RPMI7951 (cell line): ENCODE results near the gene ESPNL. TPM values are rescaled to one million over a fixed set of nuclear protein-coding genes. Genes with fewer than 3 reads are reported as not detected.
"Not testable (repeated sequence)": the region's sequence is repeated elsewhere in the genome, so short reads cannot be mapped to it uniquely, and the experiment has no call there.

Experiments
- DNase-seq: peaks from one replicate; pipeline ENCODE4 v3.0.0-alpha.2; 2012; ENCODE audit warnings: low read depth
- total RNA-seq: library from RNA; depleted of rRNA; stranded (reverse); fragments of >200 nt; shearing (Covaris generic); gene quantifications from 2 replicates; pipeline ENCODE4 v1.2.3, GENCODE V29; 2014

Gene ESPNL
- total RNA-seq, 1 experiment from 2014 or later, result under 0.01 TPM

DNA sequence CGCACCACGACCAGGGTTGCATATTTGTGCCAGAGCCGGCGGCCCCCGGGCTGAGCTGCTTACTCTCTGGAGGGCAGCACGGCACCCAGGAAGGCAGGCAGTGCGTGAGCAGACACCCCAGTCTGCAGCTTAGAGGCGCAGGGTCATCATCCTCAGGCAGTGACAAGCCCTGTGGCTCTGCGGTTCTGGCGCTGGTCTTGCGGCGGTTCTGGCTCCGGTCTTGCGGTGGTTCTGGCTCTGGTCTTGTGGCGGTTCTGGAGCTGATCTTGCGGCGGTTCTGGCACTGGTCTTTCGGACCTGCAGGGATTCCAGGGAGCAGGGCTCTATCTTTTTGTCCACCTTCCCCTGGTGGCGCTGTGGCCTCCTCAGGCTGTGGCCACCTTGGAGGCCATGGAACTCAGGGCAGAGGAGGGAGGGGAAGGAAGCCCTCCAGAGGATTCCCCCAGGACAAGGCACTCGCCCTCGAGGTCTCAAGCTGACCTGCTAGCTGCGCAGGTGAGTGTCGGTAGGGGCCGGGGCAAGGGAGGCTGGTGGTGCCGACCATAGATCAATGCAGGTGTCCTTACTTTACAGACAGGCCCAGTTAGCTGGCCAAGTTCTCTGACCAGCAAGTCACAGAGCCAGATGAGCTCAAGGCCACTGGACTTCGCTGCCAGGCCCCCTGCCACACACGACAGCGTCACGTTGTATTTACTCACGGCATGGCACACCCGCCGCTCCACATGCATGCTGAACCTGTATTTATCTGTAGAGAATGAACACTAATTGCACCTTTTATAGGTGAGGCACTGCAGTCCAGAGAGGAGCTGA lies 14.9 kb downstream of the ESPNL start:
- DNase-seq, result no peak

DNA sequence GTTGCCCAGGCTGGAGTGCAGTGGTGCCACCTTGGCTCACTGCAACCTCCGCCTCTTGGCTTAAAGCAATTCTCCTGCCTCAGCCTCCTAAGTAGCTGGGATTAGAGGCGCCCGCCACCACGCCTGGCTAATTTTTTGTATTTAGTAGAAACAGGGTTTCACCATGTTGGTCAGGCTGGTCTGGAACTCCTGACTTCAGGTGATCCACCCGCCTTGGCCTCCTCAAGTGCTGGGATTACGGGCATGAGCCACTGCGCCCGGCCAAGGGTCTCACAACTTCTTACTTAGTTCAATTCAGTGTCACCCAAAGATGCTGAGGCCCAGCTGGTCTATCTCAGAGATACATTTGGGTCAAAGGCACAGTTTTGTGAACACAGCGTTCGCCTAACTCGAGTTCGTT lies 15.6 kb downstream of the ESPNL start:
- not testable (repeated sequence) for DNase-seq

DNA sequence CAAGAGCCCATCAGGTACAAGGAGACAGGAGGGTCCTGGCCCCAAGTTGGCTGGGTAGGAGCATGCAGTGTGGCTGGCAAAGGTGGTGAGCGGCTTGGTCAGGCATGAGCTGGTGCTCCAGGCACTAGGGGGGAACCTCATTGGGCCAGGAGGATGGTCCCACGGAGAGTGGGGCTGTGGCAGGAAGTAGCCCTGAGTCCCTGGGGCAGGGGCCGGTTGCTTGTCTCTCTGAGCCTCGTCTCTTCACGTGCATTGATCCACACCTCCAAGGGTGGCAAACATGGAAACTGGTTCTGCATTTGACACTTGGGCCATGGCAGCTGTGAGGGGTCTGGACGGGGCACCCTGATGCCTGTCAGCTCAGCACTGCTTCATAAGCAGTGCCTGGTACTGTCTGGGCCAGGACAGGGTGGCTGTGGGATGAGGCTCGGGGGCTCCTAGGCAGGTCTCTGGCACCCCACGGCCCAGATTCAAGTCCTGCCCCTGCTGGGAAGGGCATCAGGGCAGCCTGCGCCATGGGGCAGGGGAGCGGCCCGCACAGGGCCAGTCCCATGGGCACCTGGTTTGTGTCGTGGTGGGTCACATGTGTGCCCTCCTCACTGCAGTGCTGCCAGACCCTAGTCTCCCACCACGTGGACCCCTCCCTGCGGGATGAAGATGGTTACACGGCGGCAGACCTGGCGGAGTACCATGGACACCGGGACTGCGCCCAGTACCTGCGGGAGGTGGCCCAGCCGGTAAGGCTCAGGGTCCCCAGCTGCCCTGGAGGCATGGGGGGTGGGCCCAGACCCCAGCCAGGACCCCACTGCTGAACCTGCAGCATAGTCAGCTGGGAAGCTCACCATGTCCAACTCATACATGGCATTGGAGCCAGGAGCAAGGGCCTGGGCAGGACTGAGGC lies 16.4 kb downstream of the ESPNL start:
- DNase-seq, result no peak

DNA sequence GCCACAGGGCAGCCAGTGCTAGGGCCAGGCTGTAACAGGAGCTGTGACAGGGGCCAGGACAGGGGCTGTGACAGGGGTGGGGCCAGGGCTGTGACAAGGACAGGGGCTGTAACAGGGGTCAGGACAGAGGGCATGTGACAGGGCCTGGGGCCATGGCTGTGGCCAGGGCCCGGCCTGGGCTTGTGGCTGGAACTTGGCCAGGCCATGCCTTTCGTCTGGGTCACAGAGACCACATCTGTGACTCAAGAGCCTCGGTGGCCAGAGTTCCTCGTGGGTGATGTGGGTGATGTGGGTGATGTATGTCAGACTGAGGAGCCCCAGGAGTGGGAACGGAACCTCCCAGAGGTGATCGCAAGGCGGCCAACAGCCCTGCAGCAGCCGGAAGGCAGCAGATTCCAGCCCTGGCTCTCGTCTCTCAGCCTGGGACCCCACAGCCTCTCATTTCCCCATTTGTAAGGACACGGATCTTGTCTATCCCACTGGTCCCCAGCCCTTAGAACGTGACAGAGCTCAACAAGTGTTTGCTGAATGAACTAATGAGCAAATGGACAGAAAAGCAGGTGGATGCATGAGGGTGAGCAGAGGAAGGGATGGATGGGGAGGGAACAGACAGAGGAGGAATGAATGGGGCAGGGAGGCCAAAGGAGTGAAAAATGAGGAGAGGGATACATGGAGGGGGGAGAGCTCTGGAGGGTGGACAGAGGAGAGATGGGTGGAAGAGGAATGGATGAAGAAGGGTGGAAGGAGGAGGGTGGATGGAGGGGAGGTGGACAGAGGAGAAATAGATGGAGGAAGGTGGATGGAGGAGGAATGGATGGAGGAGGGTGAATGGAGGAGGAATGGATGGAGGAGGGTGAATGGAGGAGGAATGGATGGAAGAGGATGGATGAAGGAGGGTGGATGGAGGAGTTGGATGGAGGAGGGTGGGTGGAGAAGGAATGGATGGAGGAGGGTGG lies 17.3 kb downstream of the ESPNL start:
- DNase-seq, result peak; percentile 84

DNA sequence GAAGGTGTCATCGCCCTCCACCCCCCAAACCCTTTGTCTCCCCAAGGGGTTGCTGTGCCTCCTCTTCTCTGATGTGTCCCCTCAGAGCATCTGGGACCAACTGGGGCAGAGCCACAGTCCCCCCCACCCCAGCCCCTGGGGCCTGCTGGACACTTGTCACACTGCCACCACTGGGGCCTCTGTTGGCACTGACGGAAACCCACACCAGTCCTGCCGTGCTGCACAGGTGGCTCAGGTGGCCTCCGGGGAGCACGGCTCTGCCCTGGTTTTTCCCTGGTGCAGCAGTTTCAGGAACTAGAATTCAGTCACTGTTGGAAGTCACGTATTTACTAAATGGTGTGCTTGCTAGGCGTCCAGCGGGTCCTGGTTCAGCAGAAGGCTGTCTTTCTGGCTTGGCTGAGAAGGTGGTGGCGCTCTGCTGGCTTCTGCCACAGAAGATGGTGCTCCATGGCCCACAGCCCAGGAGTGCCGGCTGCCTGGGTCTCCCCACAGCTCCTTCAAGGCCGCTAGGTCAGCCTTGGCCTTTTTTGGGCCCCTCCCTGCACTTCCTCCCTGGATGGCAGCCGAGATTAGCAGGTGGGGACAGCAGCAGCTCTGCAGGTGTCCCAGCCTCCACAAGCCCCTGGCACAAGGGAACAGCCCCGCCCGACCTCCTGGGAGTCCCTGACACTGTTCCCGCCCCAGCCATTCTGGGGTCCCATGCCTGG lies 19.8 kb downstream of the ESPNL start:
- DNase-seq, result no peak

DNA sequence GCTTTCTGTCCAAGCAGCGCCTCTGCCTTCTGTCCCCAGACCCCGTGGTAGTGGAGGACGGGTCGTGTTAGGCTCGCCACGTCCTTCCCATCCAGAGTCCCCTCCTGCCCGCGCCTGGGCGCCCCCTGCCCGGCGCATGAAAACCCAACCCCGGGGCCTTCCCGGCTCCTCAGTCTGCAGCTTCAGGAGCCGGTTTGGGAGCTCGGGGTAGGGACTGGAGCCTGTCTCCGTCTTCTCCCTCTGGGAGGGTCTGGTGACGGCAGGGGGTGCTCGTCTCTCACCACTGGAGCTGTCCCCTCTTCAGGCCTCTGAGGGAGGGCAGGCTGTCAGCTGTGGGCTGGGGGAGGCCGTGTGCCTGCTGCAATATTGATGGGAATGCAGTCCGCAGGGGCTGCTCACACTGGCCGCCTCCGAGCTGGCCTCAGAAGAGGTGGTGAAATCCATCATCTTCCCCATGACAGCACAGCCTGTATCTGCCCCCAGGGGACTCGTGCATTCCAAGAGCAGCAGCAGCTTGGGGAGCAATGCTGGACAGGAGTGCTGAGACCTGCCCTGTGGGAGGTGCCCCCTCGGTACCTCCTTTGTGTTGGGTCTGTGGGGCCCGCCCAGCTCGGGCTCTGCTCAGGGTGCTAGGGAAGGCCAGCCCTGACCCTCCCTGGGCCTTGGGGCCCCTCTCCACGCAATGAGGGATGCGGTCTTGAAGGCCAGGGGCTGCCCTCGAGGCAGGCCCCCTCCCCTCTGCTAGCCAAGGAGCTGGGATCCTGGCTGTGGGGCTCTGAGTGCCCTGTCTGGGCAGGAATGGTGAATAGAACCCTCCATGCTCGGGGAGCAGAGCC lies 20.5 kb downstream of the ESPNL start:
- DNase-seq, result no peak

DNA sequence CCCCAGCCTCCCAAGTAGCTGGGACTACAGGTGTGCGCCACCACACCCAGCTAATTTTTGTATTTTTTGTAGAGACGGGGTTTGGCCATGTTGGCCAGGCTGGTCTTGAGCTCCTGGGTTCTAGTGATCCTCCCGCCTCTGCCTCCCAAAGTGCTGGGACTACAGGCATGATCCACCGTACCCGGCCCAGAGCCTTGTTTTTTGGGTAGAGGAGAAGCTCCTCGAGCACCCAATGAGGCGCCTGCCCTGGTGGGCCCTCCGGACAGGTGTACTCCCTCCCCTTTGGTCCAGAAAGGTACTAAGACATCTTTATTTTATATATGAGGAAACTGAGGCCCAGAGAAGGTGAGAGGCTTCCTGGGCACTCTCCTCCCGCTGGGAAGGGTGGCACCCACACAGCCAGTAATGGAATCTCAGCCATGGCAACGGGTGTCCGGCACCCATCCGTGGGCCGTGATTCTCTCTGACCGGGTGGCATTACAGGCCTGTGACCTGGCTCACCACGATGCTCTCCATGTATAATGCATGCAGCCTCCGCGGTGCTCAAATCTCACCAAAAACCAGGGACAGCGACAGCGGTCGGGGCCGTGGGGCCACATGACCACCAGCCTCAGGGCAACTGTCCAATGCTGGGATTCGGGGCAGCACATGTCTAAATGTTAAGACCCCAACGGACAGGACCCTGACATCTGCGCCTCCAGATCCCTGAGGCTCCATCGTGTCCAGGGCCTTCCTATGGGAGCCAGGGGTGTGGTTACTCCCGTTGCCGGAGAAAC lies 21.6 kb downstream of the ESPNL start:
- DNase-seq, result no peak

DNA sequence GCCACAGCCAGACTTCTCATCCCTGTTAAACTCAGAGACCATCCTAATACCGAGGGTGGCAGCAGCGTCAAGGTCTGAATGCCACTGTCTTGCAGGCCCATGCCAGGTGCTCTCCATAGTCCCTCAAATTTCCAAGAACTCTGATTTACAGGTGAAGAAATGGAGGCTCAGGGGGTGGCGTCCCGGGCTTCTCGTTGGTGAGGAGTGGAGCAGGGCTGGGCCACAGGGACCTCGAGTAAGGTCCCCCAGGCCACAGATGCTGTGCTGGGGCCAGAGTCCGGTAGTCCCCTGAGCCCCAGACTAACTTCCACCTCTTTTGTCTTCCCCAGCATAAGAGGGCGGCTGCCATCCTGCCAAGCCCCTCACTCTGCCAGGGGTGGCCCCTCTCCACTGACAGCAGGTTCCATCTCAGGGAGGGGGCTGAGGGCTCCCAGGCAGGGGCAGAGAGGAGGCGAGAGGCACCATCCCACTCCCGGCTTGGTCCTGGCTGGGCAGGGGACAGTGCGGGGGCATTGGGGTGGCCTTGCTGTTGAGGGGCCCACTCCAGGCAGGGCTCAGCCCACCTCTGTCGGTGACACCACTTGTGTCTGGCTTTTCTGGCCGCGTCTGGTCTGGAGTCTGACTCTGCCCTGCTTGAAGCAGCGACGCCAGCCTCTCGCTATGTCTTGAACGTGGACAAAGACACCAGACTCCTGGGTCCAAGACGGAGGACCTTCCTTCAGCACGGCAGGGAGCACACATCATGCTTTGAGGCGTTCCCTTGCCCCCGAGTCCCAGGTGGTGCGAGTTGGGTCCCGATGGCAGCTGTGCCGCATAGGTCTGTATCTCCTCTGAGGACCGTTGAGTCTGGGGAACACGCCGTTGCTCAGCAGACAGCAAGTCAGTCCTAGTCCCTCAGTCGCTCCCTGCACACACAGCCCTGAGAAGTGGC lies 22.4 kb downstream of the ESPNL start:
- no peak for DNase-seq

DNA sequence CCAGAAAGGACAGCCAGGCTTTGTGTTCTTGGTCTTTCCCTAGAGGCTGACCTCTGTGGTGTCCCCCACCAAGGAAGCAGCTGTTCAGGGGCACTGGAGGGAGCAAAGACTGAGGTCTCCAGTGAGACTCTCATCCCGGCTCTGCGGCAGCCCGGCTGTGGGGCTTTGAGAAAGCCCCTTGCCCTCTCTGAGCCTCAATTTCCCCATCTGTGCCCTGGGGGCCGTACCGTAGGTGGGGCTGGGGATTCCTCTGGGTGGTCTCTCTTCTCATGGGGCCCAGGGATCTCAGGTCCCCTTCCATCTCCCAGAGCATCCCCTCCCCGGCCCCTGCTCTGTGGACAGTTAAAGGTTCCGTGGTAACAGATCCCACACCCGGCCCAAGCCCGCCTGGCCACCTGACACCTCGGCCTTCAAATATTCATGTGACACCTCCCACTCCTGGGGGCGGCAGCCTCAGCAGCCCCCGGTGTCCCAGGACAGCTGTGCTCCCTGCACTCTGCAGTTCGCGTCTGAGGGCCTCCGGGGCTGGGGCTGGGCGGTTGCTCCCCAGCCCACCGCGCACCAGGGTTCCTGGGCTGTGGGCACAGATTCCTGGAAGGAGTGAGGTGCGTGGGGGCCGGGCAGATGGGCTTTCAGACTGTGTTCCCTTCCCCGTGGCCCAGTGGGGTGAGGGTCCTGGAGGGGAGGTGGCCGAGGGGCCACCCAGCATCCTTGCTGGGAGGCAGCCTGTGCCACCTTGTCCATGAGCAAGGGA lies 23.3 kb downstream of the ESPNL start:
- DNase-seq, result no peak

DNA sequence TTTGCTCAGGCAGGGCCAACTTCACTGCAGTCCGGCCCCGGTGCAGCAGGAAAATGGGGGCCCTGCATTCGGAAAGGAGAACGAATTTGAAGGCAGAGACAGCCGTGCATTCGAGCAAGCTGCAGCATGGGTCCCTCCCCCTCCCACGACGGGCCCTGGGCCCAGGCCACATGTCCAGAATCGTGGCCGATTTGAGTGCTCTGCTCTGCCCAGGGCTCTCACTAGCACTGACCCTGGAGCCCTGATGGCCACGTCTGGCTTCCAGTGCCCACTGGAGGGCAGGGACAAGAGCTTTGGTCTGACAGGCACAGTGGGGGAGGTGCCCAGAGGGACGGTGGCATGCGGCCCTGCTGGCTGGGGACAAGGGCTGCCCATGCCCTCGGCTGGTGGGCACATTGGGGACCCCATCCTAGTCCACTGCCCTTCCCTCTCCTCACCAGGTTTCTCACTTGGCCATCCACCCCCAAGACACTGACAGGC lies 23.9 kb downstream of the ESPNL start:
- no peak for DNase-seq

DNA sequence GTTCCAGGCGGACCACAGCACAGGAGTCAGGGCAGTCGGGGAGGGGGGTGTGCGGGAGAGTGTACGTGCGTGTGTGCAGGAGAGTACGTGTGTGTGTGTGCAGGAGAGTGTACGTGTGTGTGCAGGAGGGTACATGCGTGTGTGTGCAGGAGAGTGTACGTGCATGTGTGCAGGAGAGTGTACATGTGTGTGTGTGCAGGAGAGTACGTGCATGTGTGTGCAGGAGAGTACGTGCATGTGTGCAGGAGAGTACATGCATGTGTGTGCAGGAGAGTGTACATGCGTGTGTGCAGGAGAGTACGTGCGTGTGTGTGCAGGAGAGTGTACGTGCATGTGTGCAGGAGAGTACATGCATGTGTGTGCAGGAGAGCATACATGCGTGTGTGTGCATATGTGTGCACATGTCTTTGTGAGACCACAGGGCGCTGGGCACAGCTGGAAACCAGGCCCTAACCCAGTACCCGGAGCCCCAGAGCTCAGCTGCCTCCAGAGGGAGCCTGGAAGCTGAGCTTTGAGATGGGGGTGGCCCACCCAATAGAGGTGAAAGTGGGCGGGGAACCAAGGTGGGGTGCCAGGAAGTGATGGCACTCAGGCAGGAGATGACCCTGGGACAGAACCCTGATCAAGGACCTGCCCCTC lies 24.5 kb downstream of the ESPNL start:
- DNase-seq, result no peak

DNA sequence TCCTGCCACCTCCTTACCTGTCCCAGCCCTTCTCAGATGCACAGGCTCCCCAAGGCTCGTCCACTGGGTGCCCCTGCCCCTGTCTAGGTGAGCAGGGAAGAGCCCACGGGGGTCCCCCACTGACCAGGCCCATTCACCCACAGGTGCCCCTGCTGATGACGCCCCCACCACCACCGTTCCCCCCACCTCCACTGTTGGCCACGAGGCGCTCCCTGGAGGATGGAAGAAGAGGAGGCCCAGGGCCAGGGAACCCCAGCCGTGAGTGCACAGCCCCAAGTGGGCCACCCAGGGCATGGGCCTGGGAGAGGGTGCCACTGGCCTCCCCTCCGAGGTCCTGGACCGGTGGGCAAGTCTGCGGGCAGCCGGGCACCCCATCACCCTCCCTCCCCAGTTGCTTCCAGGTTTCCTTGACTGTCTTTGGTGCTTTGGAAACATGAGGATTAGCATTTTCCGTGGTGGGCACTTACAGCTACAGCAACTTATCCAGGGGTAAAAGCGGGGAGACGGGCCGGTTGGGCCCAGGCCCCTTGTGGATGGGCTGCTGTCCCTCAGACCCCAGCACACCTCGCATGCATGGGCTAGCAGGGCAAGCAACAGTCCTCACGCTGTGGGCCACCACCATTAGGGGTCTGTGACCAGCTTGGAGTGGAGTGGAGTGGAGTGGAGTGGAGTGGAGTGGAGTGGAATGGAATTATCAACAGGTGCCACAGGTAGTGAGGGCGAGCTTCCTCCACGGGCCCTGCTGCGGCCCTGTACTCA lies 25.2 kb downstream of the ESPNL start:
- no peak for DNase-seq

DNA sequence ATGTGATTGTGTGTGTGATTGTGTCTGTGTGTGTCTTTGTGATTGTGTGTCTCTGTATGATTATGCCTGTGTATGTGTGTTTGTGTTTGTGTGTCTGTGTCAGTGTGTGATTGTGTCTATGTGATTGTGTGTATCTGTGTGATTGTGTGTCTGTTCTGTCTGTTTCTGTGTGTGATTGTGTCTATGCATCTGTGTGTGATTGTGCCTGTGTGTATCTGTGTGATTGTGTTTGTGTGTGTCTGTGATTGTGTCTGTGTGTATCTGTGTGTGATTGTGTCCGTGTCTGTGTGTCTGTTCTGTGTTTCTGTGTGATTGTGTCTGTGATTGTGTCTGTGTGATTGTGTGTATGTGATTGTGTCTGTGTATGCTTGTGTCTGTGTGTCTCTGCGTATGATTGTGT lies 26.2 kb downstream of the ESPNL start:
- DNase-seq, result no peak

DNA sequence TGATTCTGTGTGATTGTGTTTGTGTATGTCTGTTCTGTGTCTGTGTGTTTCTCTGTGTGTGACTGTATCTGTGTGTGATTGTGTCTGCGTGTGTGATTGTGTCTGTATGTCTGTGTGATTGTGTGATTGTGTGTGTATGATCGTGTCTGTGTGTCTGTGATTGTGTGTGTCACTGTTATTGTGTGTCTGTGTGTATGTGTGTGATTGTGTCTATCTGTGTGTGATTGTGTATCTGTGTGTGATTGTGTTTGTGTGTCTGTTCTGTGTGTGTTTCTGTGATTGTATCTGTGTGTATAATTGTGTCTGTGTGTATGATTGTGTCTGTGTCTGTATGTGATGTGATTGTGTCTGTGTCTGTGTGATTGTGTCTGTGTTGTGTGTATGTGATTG lies 26.6 kb downstream of the ESPNL start:
- DNase-seq, result no peak

DNA sequence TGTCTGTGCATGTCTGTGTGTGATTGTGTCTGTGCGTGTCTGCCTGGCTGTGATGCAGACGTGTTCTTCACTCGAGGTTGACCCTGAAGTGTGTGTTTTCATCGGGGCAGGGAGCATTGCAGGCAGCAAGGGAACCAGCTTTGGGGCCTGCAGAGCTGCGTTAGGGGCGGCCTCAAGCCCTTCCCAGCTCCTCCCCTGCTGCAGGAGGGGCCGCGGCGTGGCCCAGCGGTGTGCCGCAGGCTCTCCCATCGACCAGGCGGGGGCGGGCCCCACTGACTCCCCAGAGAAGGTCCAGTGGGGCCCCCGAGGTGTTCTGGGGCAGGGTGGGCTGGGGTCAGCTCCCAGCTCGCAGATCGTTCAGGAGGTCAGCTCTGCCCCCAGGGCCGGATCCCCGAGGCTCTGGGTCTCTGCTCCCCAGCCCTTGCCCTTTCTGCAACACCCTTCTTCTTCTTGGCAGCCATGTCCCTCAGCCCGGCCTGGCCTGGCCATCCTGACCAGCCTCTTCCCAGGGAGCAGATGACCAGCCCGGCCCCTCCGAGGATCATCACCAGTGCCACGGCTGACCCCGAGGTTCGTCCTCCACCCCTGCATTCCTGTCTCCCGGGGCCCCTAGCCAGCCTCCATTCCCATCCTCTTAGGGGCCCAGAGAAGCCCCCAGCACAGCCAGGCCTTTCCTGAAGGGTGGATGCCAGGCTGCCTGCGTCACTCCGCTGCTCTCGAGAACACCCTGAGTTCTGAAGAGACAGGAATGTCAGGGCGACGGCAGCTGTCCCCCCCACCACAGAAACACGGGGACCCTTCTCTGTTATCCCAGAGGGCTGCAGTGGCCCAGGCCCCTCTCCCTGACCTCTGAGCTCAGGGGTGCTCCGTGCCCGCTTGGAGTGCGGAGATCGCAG lies 27.3 kb downstream of the ESPNL start:
- DNase-seq, result peak; percentile 39
